Effector CD8-positive, alpha-beta T cell (primary cell): ENCODE results near the gene GRAMD1A.

Experiments used
- DNase-seq: peaks from one replicate; lab custom pipeline; 2025; lab: John Stamatoyannopoulos, UW

GRAMD1A gene

GRCh38 chr19:35075202-35076025, 75.3 kb downstream of the GRAMD1A start:
- no peak for DNase-seq

DNA sequence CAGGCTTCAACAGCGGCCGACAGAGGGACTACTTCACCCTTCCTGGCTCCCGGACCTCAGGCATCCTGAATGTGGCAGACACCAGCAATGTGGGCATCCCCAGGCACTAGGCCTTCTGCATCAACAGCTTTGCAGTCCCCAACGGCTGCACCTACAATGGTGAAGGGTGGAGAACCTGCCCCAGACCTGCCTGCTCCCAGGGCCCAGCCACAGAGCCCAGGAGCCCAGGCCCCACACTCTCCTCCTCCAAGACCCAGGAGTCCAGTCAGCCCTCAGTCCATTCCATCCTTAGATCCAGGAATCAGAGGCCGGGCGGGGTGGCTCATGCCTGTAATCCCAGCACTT, 75.9 kb downstream of the GRAMD1A start:
- DNase-seq = no peak
